Measurements from ENCODE around the gene IMPA2.

- TF ChIP-seq TARDBP (IDR thresholded peaks at IDR 0.05): no peak
- no peak for TF ChIP-seq ARNT (IDR thresholded peaks at IDR 0.05)
Measured at GRCh38 chr18:11992096-11992790, 10.9 kb downstream of the IMPA2 start.

Measured in HEK293T (cell line).